ENCODE results near the gene PLA2G5. TPM values are rescaled to one million over a fixed set of nuclear protein-coding genes. Genes with fewer than 3 reads are reported as not detected.

PLA2G5 gene
- total and polyA plus RNA-seq, 9 of the 15 experiments (the other 6 are each of a cell fraction or from before 2014, with no cell fraction given) = not detected

DNA sequence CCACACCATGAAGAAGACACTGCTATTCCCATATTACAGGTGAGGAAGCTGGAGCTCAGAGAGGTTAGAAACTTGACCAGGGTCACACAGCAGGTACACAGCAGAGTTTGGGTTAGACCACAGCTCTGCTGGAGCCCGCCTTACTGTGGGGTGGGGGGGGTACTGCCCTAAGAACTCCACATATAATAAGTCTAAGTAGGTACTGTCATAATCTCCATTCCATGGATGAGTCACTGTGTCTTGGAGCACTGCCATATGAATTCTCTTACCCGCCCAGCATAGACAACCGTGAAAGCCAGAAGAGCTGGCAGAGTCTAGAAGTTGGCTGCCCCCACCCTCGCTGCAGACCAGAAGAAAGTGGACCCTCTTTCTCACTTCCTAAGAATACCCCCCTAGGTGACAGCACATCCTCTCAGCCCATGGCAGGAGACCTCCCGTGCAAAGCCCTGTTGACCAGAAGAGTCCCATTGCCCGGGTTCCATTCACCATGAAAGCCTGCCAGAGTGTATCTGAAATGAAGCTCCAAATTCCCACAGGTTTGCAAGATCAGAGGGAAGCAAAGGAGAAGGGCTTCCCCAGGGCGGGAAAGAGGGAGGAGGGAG lies 54.6 kb downstream of the PLA2G5 start (continued):
- 0 out of 2 replicates have a peak, but pooled peaks have one; percentile 19 for TF ChIP-seq SMARCE1 (IDR thresholded peaks at IDR 0.05)
- TF ChIP-seq, protein P1, sequence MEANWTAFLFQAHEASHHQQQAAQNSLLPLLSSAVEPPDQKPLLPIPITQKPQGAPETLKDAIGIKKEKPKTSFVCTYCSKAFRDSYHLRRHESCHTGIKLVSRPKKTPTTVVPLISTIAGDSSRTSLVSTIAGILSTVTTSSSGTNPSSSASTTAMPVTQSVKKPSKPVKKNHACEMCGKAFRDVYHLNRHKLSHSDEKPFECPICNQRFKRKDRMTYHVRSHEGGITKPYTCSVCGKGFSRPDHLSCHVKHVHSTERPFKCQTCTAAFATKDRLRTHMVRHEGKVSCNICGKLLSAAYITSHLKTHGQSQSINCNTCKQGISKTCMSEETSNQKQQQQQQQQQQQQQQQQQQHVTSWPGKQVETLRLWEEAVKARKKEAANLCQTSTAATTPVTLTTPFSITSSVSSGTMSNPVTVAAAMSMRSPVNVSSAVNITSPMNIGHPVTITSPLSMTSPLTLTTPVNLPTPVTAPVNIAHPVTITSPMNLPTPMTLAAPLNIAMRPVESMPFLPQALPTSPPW (CRISPR knock-in tag; IDR thresholded peaks at IDR 0.05) = peak; percentile 80
- peak; percentile 95 for TF ChIP-seq FOSL1 (tag; conservative IDR thresholded peaks at IDR 0.05)

DNA sequence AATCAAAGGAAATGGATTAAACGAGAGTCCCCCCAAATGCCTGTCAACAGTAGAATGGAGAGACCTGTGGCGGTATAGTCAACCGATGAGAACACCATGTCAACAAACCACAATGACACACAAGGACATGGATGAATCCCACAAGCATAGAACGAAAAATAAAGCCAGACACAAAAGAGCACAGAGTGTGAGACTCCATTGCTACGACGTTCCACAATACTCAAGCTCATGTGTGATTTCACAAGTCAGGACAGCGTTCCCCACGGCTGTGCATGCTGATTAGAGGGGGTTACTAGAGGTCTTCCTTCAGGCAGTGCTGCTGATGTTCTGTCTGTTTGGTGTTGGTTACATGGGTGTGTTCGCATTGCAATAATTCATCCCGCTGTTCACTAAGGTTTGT lies 55.1 kb downstream of the PLA2G5 start:
- ATAC-seq (peak; percentile 65), FAIRE-seq (peak; percentile 11), DNase-seq (ENCODE audit: extremely low read depth in 1 of 4, low spot score in 3 of 4) (peak in 1 of 4 experiments; percentile 14)
- intact Hi-C loops (cut with micrococcal nuclease) = no loop called here
- Histone ChIP-seq H3K4me3 (no peak overlapping the region), H3K36me3 (ENCODE audit: control insufficient read depth, insufficient read depth, low read length) (no peaks in the 10 kb centered on the region), H3K4me1 (replicated peaks in 1 of 2; ENCODE audit: control insufficient read depth in 2 of 2, insufficient read depth in 2 of 2, low read length in 2 of 2) (peaks cover 10 to 12% of the 10 kb centered on the region in 2 experiments; a peak in 4 of 5 replicates), H2AFZ (ENCODE audit: low read depth, low read length) (no peak overlapping the region), H3K9me1 (ENCODE audit: control insufficient read depth, insufficient read depth, low read length) (no peaks in the 10 kb centered on the region), H3K79me2 (ENCODE audit: control insufficient read depth, insufficient read depth, low read length) (no peaks in the 10 kb centered on the region), H3K27ac (ENCODE audit: extremely low read depth, low read depth, low read length) (no peak overlapping the region), H3K9me3 (replicated peaks; ENCODE audit: control insufficient read depth, insufficient read depth, low read depth, low read length) (no peaks in the 10 kb centered on the region), H3K4me2 (ENCODE audit: insufficient read depth, low read length) (no peak overlapping the region), H3K9ac (ENCODE audit: insufficient read depth in 1 of 2, low read depth in 2 of 2, low read length in 2 of 2) (no peak overlapping the region), H4K20me1 (replicated peaks; ENCODE audit: control insufficient read depth, insufficient read depth, low read length) (no peaks in the 10 kb centered on the region), H3K27me3 (ENCODE audit: control insufficient read depth in 2 of 2, insufficient read depth in 2 of 2, low read length in 2 of 2) (peaks cover 18 to 33% of the 10 kb centered on the region in 2 experiments; a peak in 3 of 5 replicates)
- in situ Hi-C loops (cut with MboI) = no loop called here
- ChIA-PET CTCF (ENCODE audit: low intra/inter-chr PET ratio) (no interaction called here), POLR2A (no interaction called here)
- no TSS peak for BruUV-seq (replicated peaks)
- 3% methylated on average over 10 of the region's 10 CpGs for WGBS (ENCODE audit: insufficient coverage, low coverage, missing lambda C conversion rate)
- TF ChIP-seq, protein P2, sequence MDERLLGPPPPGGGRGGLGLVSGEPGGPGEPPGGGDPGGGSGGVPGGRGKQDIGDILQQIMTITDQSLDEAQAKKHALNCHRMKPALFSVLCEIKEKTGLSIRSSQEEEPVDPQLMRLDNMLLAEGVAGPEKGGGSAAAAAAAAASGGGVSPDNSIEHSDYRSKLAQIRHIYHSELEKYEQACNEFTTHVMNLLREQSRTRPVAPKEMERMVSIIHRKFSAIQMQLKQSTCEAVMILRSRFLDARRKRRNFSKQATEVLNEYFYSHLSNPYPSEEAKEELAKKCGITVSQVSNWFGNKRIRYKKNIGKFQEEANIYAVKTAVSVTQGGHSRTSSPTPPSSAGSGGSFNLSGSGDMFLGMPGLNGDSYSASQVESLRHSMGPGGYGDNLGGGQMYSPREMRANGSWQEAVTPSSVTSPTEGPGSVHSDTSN (CRISPR knock-in tag; IDR thresholded peaks at IDR 0.05; ENCODE audit: low read depth) = no peak
- TF ChIP-seq, protein P2 (tag; conservative IDR thresholded peaks at IDR 0.05; ENCODE audit: low read depth) = 0 out of 2 replicates have a peak, but pooled peaks have one; percentile 15
- peak; percentile 70 for TF ChIP-seq CEBPB (tag; IDR thresholded peaks at IDR 0.05)
- TF ChIP-seq, protein P3, sequence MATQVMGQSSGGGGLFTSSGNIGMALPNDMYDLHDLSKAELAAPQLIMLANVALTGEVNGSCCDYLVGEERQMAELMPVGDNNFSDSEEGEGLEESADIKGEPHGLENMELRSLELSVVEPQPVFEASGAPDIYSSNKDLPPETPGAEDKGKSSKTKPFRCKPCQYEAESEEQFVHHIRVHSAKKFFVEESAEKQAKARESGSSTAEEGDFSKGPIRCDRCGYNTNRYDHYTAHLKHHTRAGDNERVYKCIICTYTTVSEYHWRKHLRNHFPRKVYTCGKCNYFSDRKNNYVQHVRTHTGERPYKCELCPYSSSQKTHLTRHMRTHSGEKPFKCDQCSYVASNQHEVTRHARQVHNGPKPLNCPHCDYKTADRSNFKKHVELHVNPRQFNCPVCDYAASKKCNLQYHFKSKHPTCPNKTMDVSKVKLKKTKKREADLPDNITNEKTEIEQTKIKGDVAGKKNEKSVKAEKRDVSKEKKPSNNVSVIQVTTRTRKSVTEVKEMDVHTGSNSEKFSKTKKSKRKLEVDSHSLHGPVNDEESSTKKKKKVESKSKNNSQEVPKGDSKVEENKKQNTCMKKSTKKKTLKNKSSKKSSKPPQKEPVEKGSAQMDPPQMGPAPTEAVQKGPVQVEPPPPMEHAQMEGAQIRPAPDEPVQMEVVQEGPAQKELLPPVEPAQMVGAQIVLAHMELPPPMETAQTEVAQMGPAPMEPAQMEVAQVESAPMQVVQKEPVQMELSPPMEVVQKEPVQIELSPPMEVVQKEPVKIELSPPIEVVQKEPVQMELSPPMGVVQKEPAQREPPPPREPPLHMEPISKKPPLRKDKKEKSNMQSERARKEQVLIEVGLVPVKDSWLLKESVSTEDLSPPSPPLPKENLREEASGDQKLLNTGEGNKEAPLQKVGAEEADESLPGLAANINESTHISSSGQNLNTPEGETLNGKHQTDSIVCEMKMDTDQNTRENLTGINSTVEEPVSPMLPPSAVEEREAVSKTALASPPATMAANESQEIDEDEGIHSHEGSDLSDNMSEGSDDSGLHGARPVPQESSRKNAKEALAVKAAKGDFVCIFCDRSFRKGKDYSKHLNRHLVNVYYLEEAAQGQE (IDR thresholded peaks at IDR 0.05; ENCODE audit: borderline replicate concordance) = no peak
- TF ChIP-seq, protein P3 (CRISPR knock-in tag; IDR thresholded peaks at IDR 0.05; ENCODE audit: low read depth) = no peak

Measured in K562 (cell line).